Motor neuron (in vitro differentiated cells): ENCODE data around the gene KRTAP12-2. TPM values are rescaled to one million over a fixed set of nuclear protein-coding genes. Genes with fewer than 3 reads are reported as not detected.

Experiments used
- ATAC-seq, 8 experiments: fragments of 200-7000 bp; cut with Tn5 transposase; replicated peaks in 6 of 8; 2 replicates each; pipeline ENCODE4 v1.8.0; 2021; ENCODE audit warnings: mild to moderate bottlenecking in 8 of 8, moderate library complexity in 8 of 8
- H3K27ac ChIP-seq, 2 donors: fragments of 250-450 bp; sonication (Bioruptor Pico); 2 replicates each; pipeline ENCODE4 v1.9.0; 2021; ENCODE audit warnings: antibody characterized with exemption in 2 of 2, mild to moderate bottlenecking in 2 of 2, moderate library complexity in 1 of 2
- H3K4me1 ChIP-seq, 2 donors: fragments of 250-450 bp; sonication (Bioruptor Pico); replicated peaks in 1 of 2; 2 replicates each; pipeline ENCODE4 v1.6.1; 2021; ENCODE audit warnings: antibody characterized with exemption in 2 of 2, mild to moderate bottlenecking in 2 of 2, moderate library complexity in 1 of 2
- H3K4me3 ChIP-seq, 5 donors: fragments of 250-450 bp; sonication (Bioruptor Pico); 2 replicates each; pipeline ENCODE4 v1.9.0; 2021; ENCODE audit warnings: antibody characterized with exemption in 5 of 5, mild to moderate bottlenecking in 5 of 5, moderate library complexity in 4 of 5
- WGBS, 10 experiments: fragments of 450-650 bp; shearing (Covaris generic); methylation state at CpG; one replicate each; pipeline ENCODE4 v1.0.0; 2022; 5-methylcytosine and 5-hydroxymethylcytosine counted together
- in situ Hi-C, 9 experiments: fragments of 400-800 bp; cut with MboI; loops; one replicate each; pipeline ENCODE4 v1.15.0; 2021; ENCODE audit warnings: low sequenced_read_pairs in 9 of 9, low pct_unique_long_range_greater_than_20kb in 2 of 9; ENCODE audit not compliant: unreplicated experiment in 9 of 9
- total RNA-seq, 8 experiments: library from RNA; unstranded; fragments of 300-600 nt; gene quantifications; 2 replicates each; pipeline versions ENCODE4 v1.2.3 to v1.2.4, GENCODE V29; 2022

Gene KRTAP12-2
- total RNA-seq, 8 experiments from 2014 or later = not detected

DNA sequence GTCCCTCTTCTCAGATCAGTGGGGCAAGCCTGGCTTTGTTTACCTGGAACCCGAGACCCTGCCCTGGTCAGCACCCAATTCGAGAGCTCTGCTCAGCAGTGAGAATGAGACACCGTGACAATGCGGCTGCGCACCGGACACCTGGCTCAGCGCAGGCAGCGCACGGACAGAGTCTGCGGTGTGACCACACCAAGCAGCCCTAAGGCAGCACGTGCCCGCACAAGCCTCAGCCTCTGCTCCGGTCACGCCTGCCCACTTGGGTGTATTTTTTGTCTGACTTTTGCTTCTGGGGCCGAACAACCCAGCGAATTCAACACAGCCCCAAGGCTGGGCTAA, 50.2 kb downstream of the KRTAP12-2 start:
- Histone ChIP-seq H3K27ac (no peak overlapping the region), H3K4me1 (no peaks in the 10 kb centered on the region), H3K4me3 (no peak overlapping the region)
- ATAC-seq = no peak
- in situ Hi-C loops = no loop called here
- WGBS, 10 experiments = 48 to 90% (median 74%) methylated on average over 2 to 10 of the region's 16 CpGs; no CpG with 5 or more reads in 2 of the 10 experiments

Other genes starting within 250 kb of the KRTAP12-2 start
- gene LRRC3, start 211.4 kb downstream of the KRTAP12-2 start, total RNA-seq = 1 to 10 TPM in 5 of 8 experiments, under 1 TPM in 3; 0.18 to 4.8 (median 2.6) TPM
- 1 to 10 TPM in 1 of 8 experiments, under 1 TPM in 2, not detected in 5; 0.18 to 1.1 (median 0.25) TPM for gene KRTAP10-1, start 126.7 kb downstream of the KRTAP12-2 start, total RNA-seq
- gene KRTAP10-2, start 115.4 kb downstream of the KRTAP12-2 start, total RNA-seq = 1 to 10 TPM in 1 of 8 experiments, under 1 TPM in 3, not detected in 4; 0.17 to 1.1 (median 0.47) TPM
- gene KRTAP10-3, start 108.1 kb downstream of the KRTAP12-2 start, total RNA-seq = 1 to 10 TPM in 1 of 8 experiments, under 1 TPM in 4, not detected in 3; 0.23 to 1.1 (median 0.46) TPM
- under 1 TPM in 3 of 8 experiments, not detected in 5; 0.41 to 1.00 (median 0.87) TPM for gene KRTAP10-4, start 93.2 kb downstream of the KRTAP12-2 start, total RNA-seq
- gene KRTAP10-5, start 86.3 kb downstream of the KRTAP12-2 start, total RNA-seq = 1 to 10 TPM in 1 of 8 experiments, under 1 TPM in 3, not detected in 4; 0.17 to 1.1 (median 0.43) TPM
- gene KRTAP10-6, start 74.4 kb downstream of the KRTAP12-2 start, total RNA-seq = under 1 TPM in 4 of 8 experiments, not detected in 4; 0.23 to 0.71 (median 0.35) TPM
- under 1 TPM in 3 of 8 experiments, not detected in 5; 0.13 to 0.47 (median 0.20) TPM for gene KRTAP10-7, start 66.3 kb downstream of the KRTAP12-2 start, total RNA-seq
- gene KRTAP10-8, start 54.8 kb downstream of the KRTAP12-2 start, total RNA-seq = under 1 TPM in 4 of 8 experiments, not detected in 4; 0.41 to 0.67 (median 0.44) TPM
- 1 to 10 TPM in 1 of 8 experiments, under 1 TPM in 4, not detected in 3; 0.18 to 1.0 (median 0.46) TPM for gene KRTAP10-9, start 39.8 kb downstream of the KRTAP12-2 start, total RNA-seq
- 1 to 10 TPM in 1 of 8 experiments, under 1 TPM in 3, not detected in 4; 0.17 to 1.1 (median 0.51) TPM for gene KRTAP10-10, start 29.6 kb downstream of the KRTAP12-2 start, total RNA-seq
- gene KRTAP10-11, start 20.5 kb downstream of the KRTAP12-2 start, total RNA-seq = under 1 TPM in 2 of 8 experiments, not detected in 6; 0.49 to 0.66 TPM
- not detected for gene KRTAP12-4, start 12.3 kb downstream of the KRTAP12-2 start, total RNA-seq
- gene KRTAP12-3, start 9.0 kb downstream of the KRTAP12-2 start, total RNA-seq = not detected
- under 1 TPM in 1 of 8 experiments, not detected in 7; 0.90 TPM for gene KRTAP12-1, start 15.2 kb upstream of the KRTAP12-2 start, total RNA-seq
- gene KRTAP10-12, start 30.2 kb upstream of the KRTAP12-2 start, total RNA-seq = under 1 TPM in 3 of 8 experiments, not detected in 5; 0.29 to 0.85 (median 0.56) TPM
- gene TSPEAR, start 44.6 kb upstream of the KRTAP12-2 start, total RNA-seq = under 1 TPM in 7 of 8 experiments, not detected in 1; 0.21 to 0.66 (median 0.31) TPM
- 100 to 1,000 TPM in 2 of 8 experiments, 10 to 100 TPM in 6; 32.6 to 142 (median 54.7) TPM for gene UBE2G2, start 134.9 kb upstream of the KRTAP12-2 start, total RNA-seq
- gene SUMO3, start 151.1 kb upstream of the KRTAP12-2 start, total RNA-seq = 100 to 1,000 TPM in 1 of 8 experiments, 10 to 100 TPM in 7; 46.6 to 103 (median 56.9) TPM
- 100 to 1,000 TPM in 3 of 8 experiments, 10 to 100 TPM in 5; 62.1 to 226 (median 85.5) TPM for gene PTTG1IP, start 206.8 kb upstream of the KRTAP12-2 start, total RNA-seq